Pancreas (tissue), 10 donors: ENCODE measurements around the gene KLHL12. TPM values are rescaled to one million over a fixed set of nuclear protein-coding genes. Genes with fewer than 3 reads are reported as not detected.

Experiments used
- ATAC-seq, 4 donors: fragments of 200-7000 bp; cut with Tn5 transposase; one replicate each; pipeline versions ENCODE4 v1.8.0 to v1.9.1; 2020; ENCODE audit warnings: mild to moderate bottlenecking in 4 of 4, moderate library complexity in 4 of 4
- DNase-seq, 6 donors: peaks; one replicate each; pipeline ENCODE4 v3.0.0-alpha.2; 2020
- FAIRE-seq: peaks from 2 replicates; lab custom pipeline; 2012; peaks lifted over from hg19 to GRCh38; lab: Jason Lieb, UNC
- H3K27ac ChIP-seq, 4 donors: fragments of 200-600 bp; sonication (generic); 1 replicate in 3 of 4; 2 replicates in 1 of 4; pipeline versions ENCODE4 v1.5.0 to v1.8.0; 2020
- H3K27me3 ChIP-seq, 4 donors: fragments of 200-600 bp; one replicate each; pipeline ENCODE4 v1.8.0; 2021
- H3K36me3 ChIP-seq, 3 donors: fragments of 200-600 bp; sonication (generic) in 1 of 3; one replicate each; pipeline versions ENCODE4 v1.5.0 to v1.8.0; 2020 to 2021
- H3K4me1 ChIP-seq, 3 donors: fragments of 200-600 bp; one replicate each; pipeline ENCODE4 v1.8.0; 2021
- H3K4me3 ChIP-seq, 4 donors: fragments of 200-600 bp; sonication (generic) in 2 of 4; one replicate each; pipeline versions ENCODE4 v1.5.0 to v1.8.0; 2020 to 2021
- H3K9me3 ChIP-seq, 4 donors: fragments of 200-600 bp; one replicate each; pipeline ENCODE4 v1.8.0; 2021
- WGBS, 2 donors: extraction: QIAGEN DNeasy Blood & Tissue Kit; methylation state at CpG; one replicate each; pipeline ENCODE4 v1.1.7; 2013; 5-methylcytosine and 5-hydroxymethylcytosine counted together
- intact Hi-C, 3 donors: fragments of 100-400 bp; cut with DNase I; formaldehyde crosslinking; loops; one replicate each; pipeline versions ENCODE4 v1.11.1 to v1.14.2; 2022
- polyA plus RNA-seq, 2 donors: library from polyadenylated mRNA; stranded (reverse); fragments of 200-250 nt; gene quantifications; one replicate each; pipeline ENCODE4 v1.2.3, GENCODE V29; 2013
- total RNA-seq, 6 donors: library from RNA; stranded (reverse); fragmentation: NEBNext Ultra II Directional in 4 of 6; extraction: Animal tissue kit (Norgen Biotek cat#: 25700) in 4 of 6; gene quantifications; one replicate each; pipeline versions ENCODE4 v1.2.1 to v1.2.4, GENCODE V29; 2021 to 2023
- TF ChIP-seq, protein P1 (sequence below), 4 donors: fragments of 200-600 bp; sonication (generic) in 3 of 4; IDR thresholded peaks; one replicate each; pipeline versions ENCODE4 v1.5.0 to v1.8.0; 2021; ENCODE audit warnings: antibody characterized with exemption in 4 of 4
- donor health status: healthy with polysubstance abuse.
- donor health status: DM: no; HTN: no; CAD: no; lungs with moderate emphysema.
- donor health status: DM: no; HTN: no; CAD: no.
- donor health status: control.
- donor health status: control.
- donor health status: Bipolar disorder and iron deficiency.
- donor health status: DM: yes; HTN: yes; CAD: no.
- donor health status: DM: no; HTN: no; CAD: no.
- donor health status: DM: no; HTN: no; CAD: no.
- donor health status: DM: yes; HTN: yes; CAD: no.

Gene KLHL12
- total and polyA plus RNA-seq, 8 donors = 8.2 to 17.8 (median 11.7) TPM

DNA sequence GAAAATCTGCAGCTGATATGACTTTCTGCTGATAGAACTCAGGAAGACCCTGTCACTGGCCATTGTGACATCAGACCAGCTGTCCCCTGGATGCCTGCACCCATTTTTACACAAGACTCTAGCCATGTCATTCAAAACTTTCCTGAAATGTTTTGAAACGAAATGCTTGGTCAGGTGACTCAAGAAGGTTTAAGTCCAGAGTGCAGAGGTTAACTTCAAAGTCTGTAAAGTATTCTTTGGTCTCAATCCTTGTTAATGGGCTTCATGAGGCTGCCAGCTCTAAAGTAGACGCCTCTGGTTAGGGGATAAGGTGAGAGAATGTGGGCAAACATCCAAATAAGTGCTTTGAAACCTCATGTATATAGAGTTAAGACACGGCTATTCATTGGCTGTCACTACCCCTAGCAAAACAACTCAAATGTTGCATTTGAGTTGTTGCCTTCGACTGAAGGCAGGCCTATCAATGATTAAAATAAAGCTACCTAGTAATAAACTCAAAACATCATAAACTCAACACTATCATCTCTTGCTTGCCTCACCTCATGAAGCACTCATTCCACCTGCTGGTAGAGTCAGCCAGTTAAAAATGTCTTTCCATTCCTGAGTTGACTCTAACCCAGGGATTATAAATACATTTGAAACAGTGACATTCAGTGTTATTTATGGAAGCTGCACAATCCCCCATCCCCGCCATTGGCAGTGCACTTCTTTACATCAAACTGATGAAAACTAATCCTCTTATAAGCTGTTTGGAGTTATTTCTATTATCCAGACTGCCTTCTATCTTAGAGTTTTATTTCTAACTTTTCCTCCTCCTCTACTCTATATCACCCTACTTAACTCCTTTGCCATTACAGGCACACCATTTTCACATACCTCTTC is 64.1 kb downstream of the KLHL12 start:
- no peaks in the 10 kb centered on the region for H3K36me3 ChIP-seq
- no peak overlapping the region for H3K27ac ChIP-seq
- 42 to 49% methylated on average over 5 of the region's 5 CpGs for WGBS, 2 donors
- H3K9me3 ChIP-seq = no peaks in the 10 kb centered on the region
- peaks cover 0 to 3% (median 0%) of the 10 kb centered on the region in 3 donors for H3K4me1 ChIP-seq
- H3K4me3 ChIP-seq = no peak overlapping the region
- no peak for DNase-seq
- no peak for ATAC-seq
- no peak for FAIRE-seq
- TF ChIP-seq, protein P1, sequence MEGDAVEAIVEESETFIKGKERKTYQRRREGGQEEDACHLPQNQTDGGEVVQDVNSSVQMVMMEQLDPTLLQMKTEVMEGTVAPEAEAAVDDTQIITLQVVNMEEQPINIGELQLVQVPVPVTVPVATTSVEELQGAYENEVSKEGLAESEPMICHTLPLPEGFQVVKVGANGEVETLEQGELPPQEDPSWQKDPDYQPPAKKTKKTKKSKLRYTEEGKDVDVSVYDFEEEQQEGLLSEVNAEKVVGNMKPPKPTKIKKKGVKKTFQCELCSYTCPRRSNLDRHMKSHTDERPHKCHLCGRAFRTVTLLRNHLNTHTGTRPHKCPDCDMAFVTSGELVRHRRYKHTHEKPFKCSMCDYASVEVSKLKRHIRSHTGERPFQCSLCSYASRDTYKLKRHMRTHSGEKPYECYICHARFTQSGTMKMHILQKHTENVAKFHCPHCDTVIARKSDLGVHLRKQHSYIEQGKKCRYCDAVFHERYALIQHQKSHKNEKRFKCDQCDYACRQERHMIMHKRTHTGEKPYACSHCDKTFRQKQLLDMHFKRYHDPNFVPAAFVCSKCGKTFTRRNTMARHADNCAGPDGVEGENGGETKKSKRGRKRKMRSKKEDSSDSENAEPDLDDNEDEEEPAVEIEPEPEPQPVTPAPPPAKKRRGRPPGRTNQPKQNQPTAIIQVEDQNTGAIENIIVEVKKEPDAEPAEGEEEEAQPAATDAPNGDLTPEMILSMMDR (IDR thresholded peaks at IDR 0.05) = no peak
- H3K27me3 ChIP-seq = no peaks in the 10 kb centered on the region
- intact Hi-C loops = no loop called here

DNA sequence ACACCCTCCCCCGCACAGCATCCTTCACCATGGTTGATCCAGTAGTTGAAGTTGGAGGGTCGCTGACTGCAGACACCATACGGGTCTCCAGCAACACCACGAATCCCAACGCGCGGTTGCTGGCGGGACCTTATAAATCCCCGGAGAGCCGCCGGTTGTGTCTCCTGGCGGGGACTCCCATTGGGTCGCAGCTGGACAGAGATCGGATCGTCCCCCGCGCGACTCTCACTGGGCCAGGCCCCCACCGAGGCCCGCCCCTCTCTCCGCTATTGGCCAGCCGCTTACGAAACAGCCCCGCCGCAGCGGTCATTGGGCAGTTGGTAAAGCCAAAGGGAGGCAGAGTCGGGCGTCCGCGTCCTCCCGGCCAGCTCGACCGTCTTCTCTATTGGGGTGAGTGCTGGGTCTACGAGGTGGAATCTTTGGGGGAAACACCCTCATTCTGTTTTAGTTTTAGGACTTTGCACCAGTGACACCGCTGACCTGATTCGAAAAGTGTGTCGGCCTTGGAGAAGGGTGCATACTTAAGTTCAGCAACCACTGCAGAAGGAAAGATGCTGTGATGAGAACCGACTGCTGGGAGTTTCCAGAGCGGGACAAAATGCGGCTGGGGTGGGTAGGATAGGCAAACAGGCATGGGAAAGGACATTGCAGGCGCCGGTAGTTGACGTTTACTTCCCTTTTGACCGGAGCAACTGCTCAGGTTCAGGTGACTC is 65.5 kb downstream of the KLHL12 start:
- FAIRE-seq (no peak), ATAC-seq (peak; percentile 97 to 99 (median 98)), DNase-seq (peak; percentile 81 to 94 (median 86))
- Histone ChIP-seq H3K27ac (peak overlapping the region in 1 of 4 donors; percentile 57), H3K4me3 (peak overlapping the region; percentile 45 to 76 (median 55)), H3K4me1 (peaks cover 0 to 3% (median 0%) of the 10 kb centered on the region in 3 donors), H3K36me3 (no peaks in the 10 kb centered on the region), H3K27me3 (no peaks in the 10 kb centered on the region), H3K9me3 (no peaks in the 10 kb centered on the region)
- intact Hi-C loops = no loop called here
- TF ChIP-seq, protein P1 (IDR thresholded peaks at IDR 0.05) = no peak
- WGBS, 2 donors = 0 to 1% methylated on average over 44 of the region's 44 CpGs

DNA sequence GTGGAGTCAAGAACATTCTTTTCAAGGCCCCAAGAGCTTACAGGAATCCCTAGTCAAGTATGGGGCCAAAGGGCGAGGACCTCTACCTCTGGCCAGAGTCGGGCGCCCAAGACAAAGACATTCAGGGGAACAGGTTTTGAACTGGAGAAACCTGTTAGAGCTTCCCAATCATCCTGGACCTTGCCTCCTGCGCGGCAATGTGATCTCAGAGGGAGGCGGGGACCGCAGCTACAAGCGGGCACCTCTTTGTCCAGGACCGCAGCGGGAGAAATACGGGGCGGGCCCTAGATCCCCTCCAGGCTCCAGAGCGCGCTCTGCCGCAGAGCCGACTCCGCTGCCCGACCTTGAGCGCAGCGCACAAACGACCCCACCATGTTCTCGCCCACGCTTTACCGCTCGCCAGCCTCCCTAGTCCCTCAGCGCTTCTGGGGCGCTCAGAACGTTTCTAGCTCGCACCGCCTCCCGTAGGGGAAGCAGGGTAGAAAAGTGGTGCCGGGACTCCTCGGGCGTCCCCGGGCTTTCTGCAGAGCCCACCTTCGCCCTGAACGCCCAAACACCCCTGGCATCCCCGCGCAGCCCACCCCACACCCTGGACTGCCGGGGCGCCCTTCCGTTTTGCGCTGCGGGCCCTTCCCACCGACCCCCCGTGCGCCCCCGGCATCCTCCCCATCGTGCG is 66.2 kb downstream of the KLHL12 start:
- 1% methylated on average over 41 to 50 of the region's 50 CpGs for WGBS, 2 donors
- DNase-seq (peak; percentile 55 to 76 (median 64)), FAIRE-seq (no peak), ATAC-seq (peak; percentile 78 to 88 (median 81))
- H3K36me3 ChIP-seq = no peaks in the 10 kb centered on the region
- H3K27me3 ChIP-seq = no peaks in the 10 kb centered on the region
- H3K4me3 ChIP-seq = peak overlapping the region; percentile 45 to 76 (median 55)
- TF ChIP-seq, protein P1 (IDR thresholded peaks at IDR 0.05) = no peak
- H3K4me1 ChIP-seq = peaks cover 0 to 3% (median 0%) of the 10 kb centered on the region in 3 donors
- H3K27ac ChIP-seq = peak overlapping the region in 1 of 4 donors; percentile 57
- H3K9me3 ChIP-seq = no peaks in the 10 kb centered on the region
- intact Hi-C loops = no loop called here

DNA sequence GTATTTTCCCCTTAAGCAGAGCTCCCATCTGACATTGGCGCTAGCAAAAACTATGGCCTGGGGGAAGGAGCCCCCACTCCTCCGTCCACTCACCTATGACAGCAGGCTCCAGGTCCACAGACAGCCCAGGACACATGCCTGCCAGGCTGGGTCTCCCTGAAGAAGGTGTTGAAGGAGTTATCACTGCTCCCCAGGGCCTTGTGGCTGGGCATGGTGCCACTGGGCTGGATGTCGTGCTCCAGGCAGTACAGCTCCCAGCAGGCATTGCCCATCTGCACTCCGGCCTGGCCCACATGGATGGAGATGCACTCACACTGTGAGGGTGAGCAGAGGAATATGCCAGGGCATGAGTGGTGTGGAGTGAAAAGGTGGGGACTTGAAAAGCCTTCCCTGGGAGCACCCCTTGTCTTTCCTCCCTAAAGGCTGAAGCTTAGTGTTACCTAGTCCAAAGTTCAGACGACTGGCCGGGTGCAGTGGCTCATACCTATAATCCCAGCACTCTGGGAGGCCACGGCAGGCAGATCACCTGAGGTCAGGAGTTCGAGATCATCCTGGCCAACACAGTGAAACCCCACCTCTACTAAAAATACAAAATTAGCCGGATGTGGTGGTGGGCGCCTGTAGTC is 68.1 kb downstream of the KLHL12 start:
- DNase-seq = peak in 3 of 6 donors; percentile 34 to 63 (median 56)

More for the DNA sequence above, 68.1 kb downstream of the KLHL12 start:
- H3K27ac ChIP-seq = no peak overlapping the region
- TF ChIP-seq, protein P1 (IDR thresholded peaks at IDR 0.05) = no peak
- H3K4me1 ChIP-seq = peaks cover 0 to 3% (median 0%) of the 10 kb centered on the region in 3 donors
- no peak overlapping the region for H3K4me3 ChIP-seq
- WGBS, 2 donors = 82 to 89% methylated on average over 10 of the region's 10 CpGs
- ATAC-seq (no peak), FAIRE-seq (no peak)
- no peaks in the 10 kb centered on the region for H3K27me3 ChIP-seq
- H3K9me3 ChIP-seq = no peaks in the 10 kb centered on the region
- H3K36me3 ChIP-seq = no peaks in the 10 kb centered on the region
- intact Hi-C loops = no loop called here
